ENCODE data around the gene RBM19. TPM values are rescaled to one million over a fixed set of nuclear protein-coding genes. Genes with fewer than 3 reads are reported as not detected.
A peak's percentile ranks its signal among the peaks of the same experiment; 100 is the strongest.

The RBM19 gene
- total and polyA plus RNA-seq, 2 of the 4 experiments (the other 2 are of a cell fraction): 18.7 to 19.2 TPM

DNA sequence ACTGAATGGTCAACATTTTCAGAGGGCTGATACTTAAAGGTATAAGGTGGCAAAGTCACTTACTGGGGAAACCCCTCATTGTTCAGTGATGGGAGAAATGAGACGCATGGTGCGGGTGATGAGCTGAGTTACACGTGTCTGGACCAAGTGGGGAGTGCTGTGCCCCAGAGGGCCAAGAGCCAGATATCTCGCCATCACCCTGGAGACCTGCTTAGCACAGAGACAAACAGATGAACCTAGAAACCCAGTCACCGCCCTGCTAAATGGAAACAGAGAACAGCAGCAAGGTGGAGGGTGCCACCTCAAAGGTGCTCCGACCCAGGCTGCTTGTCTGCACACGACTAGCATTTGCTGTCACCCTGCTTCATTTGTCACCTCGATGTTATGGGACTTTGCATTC lies 92.4 kb downstream of the RBM19 start:
- no peaks in the 10 kb centered on the region for H3K79me1 ChIP-seq (ENCODE audit: low read depth in 1 of 2, low read length in 2 of 2)
- CTCF ChIA-PET: no interaction called here
- intact Hi-C loops (cut with micrococcal nuclease): no loop called here
- no peak overlapping the region for H2AK9ac ChIP-seq (replicated peaks; ENCODE audit: low read depth, low read length, poor library complexity)
- TF ChIP-seq RCOR1 (IDR thresholded peaks at IDR 0.05; ENCODE audit: insufficient replicate concordance, low read length): no peak
- no peak for TF ChIP-seq MXI1 (IDR thresholded peaks at IDR 0.05; ENCODE audit: borderline replicate concordance, low read depth, low read length)
- TF ChIP-seq BHLHE40 (IDR thresholded peaks at IDR 0.05; ENCODE audit: low read depth, low read length): no peak
- no peak for TF ChIP-seq MAFK (IDR thresholded peaks at IDR 0.05; ENCODE audit: low read depth, low read length)
- TF ChIP-seq CHD1 (IDR thresholded peaks at IDR 0.05; ENCODE audit: low read depth, low read length): no peak
- no peak for TF ChIP-seq RFX5 (IDR thresholded peaks at IDR 0.05; ENCODE audit: low read depth, low read length)
- no peak for TF ChIP-seq POLR2A (IDR thresholded peaks at IDR 0.05; ENCODE audit: low read depth, low read length)
- no peak for TF ChIP-seq RAD21 (IDR thresholded peaks at IDR 0.05; ENCODE audit: low read length)
- no peak for TF ChIP-seq FOS (IDR thresholded peaks at IDR 0.05; ENCODE audit: low read depth, low read length)
- no peak for TF ChIP-seq SMC3 (IDR thresholded peaks at IDR 0.05; ENCODE audit: low read depth, low read length)
- TF ChIP-seq, protein P1, sequence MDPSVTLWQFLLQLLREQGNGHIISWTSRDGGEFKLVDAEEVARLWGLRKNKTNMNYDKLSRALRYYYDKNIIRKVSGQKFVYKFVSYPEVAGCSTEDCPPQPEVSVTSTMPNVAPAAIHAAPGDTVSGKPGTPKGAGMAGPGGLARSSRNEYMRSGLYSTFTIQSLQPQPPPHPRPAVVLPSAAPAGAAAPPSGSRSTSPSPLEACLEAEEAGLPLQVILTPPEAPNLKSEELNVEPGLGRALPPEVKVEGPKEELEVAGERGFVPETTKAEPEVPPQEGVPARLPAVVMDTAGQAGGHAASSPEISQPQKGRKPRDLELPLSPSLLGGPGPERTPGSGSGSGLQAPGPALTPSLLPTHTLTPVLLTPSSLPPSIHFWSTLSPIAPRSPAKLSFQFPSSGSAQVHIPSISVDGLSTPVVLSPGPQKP (IDR thresholded peaks at IDR 0.05; ENCODE audit: borderline replicate concordance, low read depth, low read length): no peak
- TF ChIP-seq, protein P2, sequence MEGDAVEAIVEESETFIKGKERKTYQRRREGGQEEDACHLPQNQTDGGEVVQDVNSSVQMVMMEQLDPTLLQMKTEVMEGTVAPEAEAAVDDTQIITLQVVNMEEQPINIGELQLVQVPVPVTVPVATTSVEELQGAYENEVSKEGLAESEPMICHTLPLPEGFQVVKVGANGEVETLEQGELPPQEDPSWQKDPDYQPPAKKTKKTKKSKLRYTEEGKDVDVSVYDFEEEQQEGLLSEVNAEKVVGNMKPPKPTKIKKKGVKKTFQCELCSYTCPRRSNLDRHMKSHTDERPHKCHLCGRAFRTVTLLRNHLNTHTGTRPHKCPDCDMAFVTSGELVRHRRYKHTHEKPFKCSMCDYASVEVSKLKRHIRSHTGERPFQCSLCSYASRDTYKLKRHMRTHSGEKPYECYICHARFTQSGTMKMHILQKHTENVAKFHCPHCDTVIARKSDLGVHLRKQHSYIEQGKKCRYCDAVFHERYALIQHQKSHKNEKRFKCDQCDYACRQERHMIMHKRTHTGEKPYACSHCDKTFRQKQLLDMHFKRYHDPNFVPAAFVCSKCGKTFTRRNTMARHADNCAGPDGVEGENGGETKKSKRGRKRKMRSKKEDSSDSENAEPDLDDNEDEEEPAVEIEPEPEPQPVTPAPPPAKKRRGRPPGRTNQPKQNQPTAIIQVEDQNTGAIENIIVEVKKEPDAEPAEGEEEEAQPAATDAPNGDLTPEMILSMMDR (conservative IDR thresholded peaks at IDR 0.05; ENCODE audit: low read depth, low read length): no peak
- TF ChIP-seq MAZ (IDR thresholded peaks at IDR 0.05; ENCODE audit: borderline replicate concordance, low read depth, low read length): no peak
- TF ChIP-seq USF2 (IDR thresholded peaks at IDR 0.05; ENCODE audit: low read depth, low read length): no peak
- TF ChIP-seq NFE2L2 (IDR thresholded peaks at IDR 0.05; ENCODE audit: low read depth, low read length): no peak
- TF ChIP-seq CEBPB (IDR thresholded peaks at IDR 0.05; ENCODE audit: low read depth, low read length): no peak
- no peak overlapping the region for H4K8ac ChIP-seq (ENCODE audit: low read depth in 2 of 2, low read length in 2 of 2)
- 96% methylated on average over 5 of the region's 8 CpGs; no CpG with 5 or more reads in 1 of the 2 experiments for WGBS, 2 experiments (ENCODE audit: extremely low coverage in 2 of 2, insufficient read length in 1 of 2)
- H3K4me3 ChIP-seq (ENCODE audit: insufficient read depth, low read depth, low read length): no peak overlapping the region
- no peak overlapping the region for H3K18ac ChIP-seq (ENCODE audit: low read depth, low read length)
- in situ Hi-C loops (cut with MboI; ENCODE audit: low sequenced_read_pairs): no loop called here
- no peak overlapping the region for H2BK120ac ChIP-seq (ENCODE audit: low read depth, low read length)
- no peak overlapping the region; the same call in 1 of the 2 replicates for H2AK5ac ChIP-seq (ENCODE audit: low read depth, low read length)
- no peak overlapping the region for H3K9ac ChIP-seq (ENCODE audit: low read depth, low read length)
- H3K9me1 ChIP-seq (ENCODE audit: insufficient read depth, low read length): peaks cover 12% of the 10 kb centered on the region
- no peak for DNase-seq
- H3K27ac ChIP-seq (ENCODE audit: insufficient read depth, low read length): no peak overlapping the region
- no peak overlapping the region for H2BK15ac ChIP-seq (ENCODE audit: low read depth, low read length)
- no peak overlapping the region for H2AFZ ChIP-seq (replicated peaks; ENCODE audit: low read length, poor library complexity)
- no peak overlapping the region for H4K5ac ChIP-seq (ENCODE audit: low read depth, low read length)
- no TSS peak for BruUV-seq (replicated peaks)
- no peaks in the 10 kb centered on the region for H3K27me3 ChIP-seq (ENCODE audit: control insufficient read depth, insufficient read depth, low read length)
- peak overlapping the region; percentile 32; the same call in 1 of the 2 replicates for H4K91ac ChIP-seq (ENCODE audit: insufficient read depth, low read depth, low read length)
- no peaks in the 10 kb centered on the region for H3K9me3 ChIP-seq (ENCODE audit: control insufficient read depth, insufficient read depth, low read length)
- H2BK20ac ChIP-seq (ENCODE audit: low read depth, low read length): peak overlapping the region; percentile 63; the same call in 1 of the 2 replicates
- H3K4me2 ChIP-seq (ENCODE audit: low read depth, low read length): no peak overlapping the region
- no peaks in the 10 kb centered on the region for H3K36me3 ChIP-seq (ENCODE audit: control insufficient read depth, insufficient read depth, low read length)
- H3K56ac ChIP-seq (ENCODE audit: extremely low read depth, insufficient read depth, low read length): no peak overlapping the region
- POLR2A ChIA-PET (ENCODE audit: unreplicated experiment): no interaction called here
- no peak overlapping the region for H3K14ac ChIP-seq (replicated peaks; ENCODE audit: low read depth, low read length)
- H2BK5ac ChIP-seq (ENCODE audit: low read depth, low read length, poor library complexity, severe bottlenecking): no peak overlapping the region
- 0 out of 2 replicates have a peak, but pooled peaks cover 4% of the 10 kb centered on the region for H4K20me1 ChIP-seq (ENCODE audit: insufficient read depth, low read length)
- no peak overlapping the region for H3K23ac ChIP-seq (ENCODE audit: low read depth, low read length)
- dilution Hi-C loops (cut with HindIII; ENCODE audit: low sequenced_read_pairs, unreplicated experiment): no loop called here
- H3K4me1 ChIP-seq (ENCODE audit: control insufficient read depth, insufficient read depth, low read length): peaks cover 19% of the 10 kb centered on the region
- peak overlapping the region; percentile 75 for H3K4ac ChIP-seq (ENCODE audit: low read depth, low read length)
- ATAC-seq (ENCODE audit: low read depth): no peak
